ENCODE measurements around the gene SPTSSB.

The SPTSSB gene, protein sequence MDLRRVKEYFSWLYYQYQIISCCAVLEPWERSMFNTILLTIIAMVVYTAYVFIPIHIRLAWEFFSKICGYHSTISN

GRCh38 chr3:161371441-161372320 lies at the start of gene SPTSSB:
TSS of gene SPTSSB (minus strand) at chr3:161371517. CDS start at chr3:161346323, 25,194 bp downstream.
- peak; percentile 30 to 36 for DNase-seq

- no peak for DNase-seq
These were observed 49.4 kb upstream of the SPTSSB start for GRCh38 chr3:161420746-161421145.

DNA sequence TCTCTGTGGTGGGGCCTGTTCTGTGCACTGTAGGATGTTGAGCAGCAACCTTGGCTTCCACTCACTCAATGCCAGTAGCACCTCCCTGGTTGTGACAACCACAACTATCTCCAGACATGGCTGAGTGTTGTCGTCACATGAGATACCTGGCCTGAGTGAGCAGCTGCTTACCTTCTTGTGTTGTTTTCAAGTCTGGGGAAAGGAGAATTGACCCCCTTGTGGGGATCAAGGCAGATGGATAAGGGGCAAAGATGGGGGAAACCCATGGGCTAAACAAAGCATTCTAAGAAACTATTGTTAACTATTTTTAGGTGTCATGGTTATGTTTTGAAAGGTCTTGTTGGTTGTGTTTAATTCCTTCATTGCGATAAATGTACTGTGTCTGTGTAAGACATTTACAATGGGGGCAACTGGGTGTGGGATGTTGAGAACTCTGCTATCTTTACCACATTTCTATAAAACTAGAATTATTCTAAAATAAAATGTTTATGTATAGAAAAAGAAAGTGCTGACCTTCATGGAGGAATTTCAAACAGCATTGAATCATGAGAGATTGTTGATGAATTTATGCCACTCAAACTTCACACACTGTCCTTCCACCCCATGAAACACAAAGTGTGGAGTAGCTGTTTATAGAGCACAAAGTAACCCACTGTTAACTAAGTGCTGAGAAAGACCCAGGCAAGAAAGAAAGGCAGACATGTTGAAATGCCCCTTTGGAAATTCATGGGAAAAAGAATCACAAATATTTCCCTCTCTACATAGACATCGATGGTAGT lies 48.4 kb upstream of the SPTSSB start:
- no peak for DNase-seq

DNA sequence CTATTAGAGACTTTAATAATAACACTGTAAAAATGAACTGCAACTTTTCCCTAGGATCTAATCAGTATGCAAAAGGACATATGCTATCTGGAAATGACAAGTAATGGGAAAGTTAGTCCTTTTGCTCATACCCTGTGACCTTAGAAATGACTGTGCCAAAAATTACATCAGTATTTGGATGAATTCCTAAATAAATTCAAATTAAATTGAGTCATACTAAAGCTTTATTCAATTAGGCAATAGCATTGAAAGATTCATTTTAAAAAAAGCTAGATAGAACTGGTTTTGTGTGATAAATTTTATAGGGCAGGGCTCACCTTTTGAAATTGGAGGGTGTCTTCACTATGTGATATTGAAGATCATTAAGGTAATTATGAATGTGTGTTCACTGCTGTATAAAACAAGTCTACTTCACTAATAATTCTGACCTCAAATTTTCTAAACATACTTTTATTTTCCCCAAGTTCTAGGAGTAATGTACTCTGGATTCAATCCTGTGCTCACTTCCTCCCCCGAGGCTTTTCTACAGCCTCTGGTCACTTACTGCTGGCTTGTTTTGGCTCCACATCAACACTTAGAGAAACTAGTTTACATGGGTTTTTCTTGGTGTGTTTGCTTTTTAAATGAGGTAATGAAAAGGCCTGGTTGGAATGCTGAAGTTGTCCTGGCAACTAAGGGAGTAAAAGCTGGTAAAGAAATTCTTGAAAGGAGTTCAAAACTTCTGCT lies 44.4 kb upstream of the SPTSSB start:
- no peak for DNase-seq

- no peak for DNase-seq
These were observed 43.6 kb upstream of the SPTSSB start for GRCh38 chr3:161414907-161415306.

DNA sequence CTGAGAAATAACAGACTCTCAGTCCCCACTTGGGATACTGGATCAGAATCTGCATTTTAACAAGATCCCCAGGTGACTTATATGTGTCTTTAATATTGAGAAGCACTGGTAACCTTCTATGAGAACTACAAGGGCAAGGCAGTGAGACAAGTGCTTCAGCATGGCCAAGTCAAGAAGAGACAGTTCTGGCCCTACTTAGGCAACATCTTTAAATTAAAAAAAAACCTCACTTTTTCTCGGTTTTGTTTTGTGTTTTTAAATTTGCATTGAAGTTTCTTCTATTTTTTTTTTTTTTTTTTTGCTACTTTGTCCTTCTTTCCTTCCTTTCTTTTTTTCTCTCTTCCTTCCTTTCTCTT lies 42.5 kb upstream of the SPTSSB start:
- DNase-seq, result no peak

- DNase-seq, result no peak
These were observed 42.0 kb upstream of the SPTSSB start for GRCh38 chr3:161413127-161413854.

- DNase-seq, result no peak
These were observed 40.8 kb upstream of the SPTSSB start for GRCh38 chr3:161412123-161412522.

DNA sequence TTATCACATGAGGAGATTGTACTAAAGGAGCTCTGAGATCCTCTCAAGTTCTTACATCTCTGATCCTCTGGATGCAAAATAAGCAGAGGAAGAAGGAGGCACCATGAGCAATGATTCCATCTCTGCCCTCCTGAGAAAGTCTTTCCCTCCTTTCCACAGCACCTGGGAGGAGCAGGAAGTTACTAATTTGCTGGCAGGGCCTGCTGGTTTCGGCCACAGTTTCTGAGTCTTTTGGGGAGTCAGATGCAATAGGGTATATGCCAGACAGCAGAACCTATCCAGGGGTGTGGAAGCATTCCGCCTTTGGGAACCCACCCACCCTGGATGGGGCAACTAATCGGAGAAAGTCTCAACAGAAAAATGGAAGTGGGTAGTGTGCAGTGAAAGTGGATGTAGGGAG lies 38.5 kb upstream of the SPTSSB start:
- no peak for DNase-seq

DNA sequence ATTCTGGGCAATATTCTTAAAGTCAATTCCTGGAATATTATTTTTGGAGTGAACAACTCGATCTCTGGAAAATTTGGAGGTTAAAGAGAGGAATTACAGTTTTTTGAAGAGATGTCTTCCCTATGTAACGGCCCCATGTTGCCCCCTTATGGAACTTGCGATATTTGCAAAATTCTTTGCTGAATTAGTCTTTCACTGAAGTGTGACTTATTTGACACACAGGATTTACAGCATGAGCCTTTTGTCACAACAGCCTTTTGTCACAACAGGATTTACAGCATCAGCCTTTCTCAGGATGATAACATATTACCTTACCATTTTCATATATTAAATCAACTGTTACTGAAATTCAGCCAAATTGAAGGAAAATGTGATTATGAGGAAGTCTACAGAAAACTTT lies 37.8 kb upstream of the SPTSSB start:
- DNase-seq, result peak; percentile 22 to 59

DNA sequence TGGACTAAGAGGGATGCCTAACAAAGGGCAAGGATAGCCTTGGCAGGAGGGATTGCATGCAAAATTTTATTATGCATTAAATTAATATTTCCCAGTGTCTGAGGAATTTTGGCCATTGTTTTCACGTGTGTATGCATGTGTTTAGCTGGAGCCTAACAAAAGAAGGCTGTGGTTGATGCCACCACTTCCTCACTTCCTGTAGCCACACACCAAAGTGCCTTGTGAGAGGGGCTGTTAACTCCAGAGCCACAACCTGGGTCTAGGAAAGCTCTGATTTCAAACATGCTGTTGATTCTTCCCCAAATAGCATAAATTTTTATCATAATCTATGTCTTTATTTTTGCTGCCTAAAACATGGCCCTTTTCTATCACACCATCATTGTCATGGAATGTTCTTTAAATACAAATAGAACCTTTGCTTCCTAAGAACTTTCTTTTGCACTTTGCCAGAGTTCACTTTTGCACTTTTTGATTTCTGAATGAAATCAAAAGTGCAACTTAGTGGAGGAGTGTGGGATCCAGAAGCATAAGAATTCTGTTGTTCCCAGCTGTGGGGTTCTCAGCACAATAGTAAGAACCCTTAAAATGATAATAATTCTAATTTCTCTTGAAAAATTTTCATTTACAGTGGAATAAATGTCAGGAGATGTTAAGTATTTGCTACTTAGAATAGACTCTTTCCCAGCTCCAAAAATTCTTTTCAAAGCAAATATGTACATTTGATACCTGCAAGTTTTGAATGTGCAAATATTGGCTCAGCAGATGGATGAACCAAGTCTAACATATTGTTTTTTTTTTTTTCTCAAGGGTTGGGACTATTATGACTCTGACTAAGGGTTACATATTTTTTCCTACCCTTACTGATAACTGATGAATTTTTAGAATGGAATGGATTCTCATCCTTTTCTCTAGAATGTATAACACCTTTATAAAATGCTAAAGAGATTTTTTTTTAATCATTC lies 35.6 kb upstream of the SPTSSB start:
- DNase-seq, result peak in 1 of 2 donors; percentile 31

DNA sequence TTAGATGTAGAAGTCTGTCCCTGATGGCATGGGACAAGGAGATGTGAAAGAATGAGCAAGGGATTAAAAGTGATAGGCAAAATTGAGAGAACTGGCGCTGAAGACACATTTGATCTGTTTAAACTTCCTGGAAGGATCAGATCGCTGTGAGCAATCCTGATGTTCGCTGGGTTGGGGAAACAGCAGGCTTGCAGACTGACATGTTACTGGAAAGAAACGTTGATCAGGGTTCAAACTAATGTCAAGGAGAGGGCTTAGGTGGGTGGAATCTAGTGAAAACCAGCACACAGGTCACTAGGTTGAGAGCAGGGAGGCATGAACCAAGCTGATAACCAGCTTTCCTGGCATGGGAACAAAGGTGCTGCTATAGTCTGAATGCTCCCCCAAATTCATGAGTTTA lies 34.5 kb upstream of the SPTSSB start:
- no peak for DNase-seq

DNA sequence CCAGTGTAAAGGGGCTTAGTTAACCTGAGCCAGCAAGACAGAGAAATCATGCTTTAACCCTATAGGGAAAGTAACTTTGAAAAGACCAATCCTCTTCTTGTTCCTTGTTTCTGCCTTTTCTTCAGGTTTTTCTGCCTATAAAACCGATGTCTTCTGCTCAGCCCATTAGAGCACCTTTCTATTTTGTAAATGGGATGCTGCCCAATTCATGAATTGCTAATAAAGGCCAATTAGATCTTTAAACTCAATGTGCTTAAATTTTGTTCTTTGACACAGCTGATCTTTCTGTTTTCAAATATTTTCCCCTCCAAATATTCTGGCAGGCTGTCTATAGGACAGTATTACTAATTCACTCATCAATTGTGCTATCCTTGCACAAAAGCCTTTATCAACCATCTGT lies 33.8 kb upstream of the SPTSSB start:
- no peak for DNase-seq

GRCh38 chr3:161403251-161403650 lies 31.9 kb upstream of the SPTSSB start:
- no peak for DNase-seq

DNA sequence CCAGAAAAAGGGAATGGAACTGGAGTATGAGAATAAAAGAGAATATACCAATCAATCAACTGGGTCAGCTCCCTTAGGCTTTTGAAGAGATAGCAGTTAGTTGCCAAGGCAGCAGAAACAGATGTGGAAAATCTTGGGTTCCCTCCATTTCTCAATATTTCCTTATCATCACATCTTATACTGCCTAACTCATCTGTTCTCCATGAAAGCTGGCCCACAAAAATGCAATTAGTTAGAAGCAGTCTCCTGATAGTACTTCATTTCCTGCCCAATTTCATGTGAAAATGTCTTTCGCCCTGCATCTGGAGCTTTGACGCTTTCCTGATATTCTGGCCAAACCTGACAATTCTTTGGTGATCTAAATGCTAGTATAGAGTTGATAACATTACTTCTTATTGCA lies 30.1 kb upstream of the SPTSSB start:
- no peak for DNase-seq

GRCh38 chr3:161400650-161401049 lies 29.3 kb upstream of the SPTSSB start:
- no peak for DNase-seq

DNA sequence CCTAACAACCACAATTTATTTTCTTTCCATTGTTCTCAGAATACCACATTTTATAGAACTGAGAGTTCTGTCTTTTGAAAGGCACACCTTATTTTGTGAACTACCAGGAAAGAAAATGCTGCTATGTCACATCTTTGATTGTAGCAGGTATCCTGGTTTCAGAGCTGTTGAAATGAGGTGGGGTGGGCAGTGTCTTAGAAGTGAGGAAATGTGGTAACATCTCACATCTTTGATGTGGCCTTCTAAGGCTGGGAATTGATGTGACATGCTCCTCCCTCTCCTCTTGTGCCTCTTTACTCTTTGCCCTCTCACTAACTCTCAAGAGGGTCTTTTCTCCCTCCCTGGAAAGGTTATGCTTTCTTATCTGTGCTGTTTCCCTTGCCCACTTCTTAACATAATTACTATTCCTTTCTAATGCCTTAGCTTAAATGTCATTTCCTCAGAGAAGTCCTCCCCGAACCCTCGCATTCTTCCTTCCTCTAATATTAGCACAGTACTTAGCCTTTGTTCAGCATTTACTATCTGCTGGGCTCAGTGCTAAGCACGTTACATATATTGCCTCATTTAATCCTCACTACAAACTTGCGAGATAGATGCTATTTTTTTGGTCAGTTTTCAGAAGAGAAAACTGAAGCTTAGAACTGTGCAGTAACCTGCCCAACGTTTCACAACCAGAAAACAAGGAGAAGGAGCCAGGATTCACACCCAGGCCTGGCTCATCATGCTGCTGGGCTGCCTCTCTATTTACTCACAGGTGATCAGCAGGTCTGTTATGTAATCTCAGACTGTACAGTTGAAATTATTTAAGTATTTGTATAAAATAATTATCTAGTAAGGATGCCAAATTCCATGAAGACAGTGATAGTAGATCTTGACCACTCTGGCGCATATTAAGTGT lies 24.0 kb upstream of the SPTSSB start:
- DNase-seq, result peak; percentile 32 to 55

DNA sequence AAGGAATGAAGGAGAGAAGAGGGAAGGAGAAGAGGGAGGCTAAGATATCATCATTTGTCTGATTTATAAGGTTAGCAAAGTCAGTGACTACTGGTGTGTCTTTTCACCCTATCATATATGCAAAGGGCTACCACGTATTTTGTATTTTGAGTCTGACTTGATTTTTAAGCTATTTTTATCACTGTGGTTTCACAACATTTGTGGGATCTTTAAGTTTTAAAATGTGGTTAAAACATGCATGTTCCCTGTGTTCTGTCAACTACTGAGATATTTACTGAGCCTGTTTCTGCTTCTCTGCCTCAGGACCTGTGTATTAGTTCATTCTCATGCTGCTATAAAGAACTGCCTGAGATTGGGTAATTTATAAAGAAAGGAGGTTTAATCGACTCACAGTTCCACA lies 22.5 kb upstream of the SPTSSB start:
- DNase-seq, result no peak

DNA sequence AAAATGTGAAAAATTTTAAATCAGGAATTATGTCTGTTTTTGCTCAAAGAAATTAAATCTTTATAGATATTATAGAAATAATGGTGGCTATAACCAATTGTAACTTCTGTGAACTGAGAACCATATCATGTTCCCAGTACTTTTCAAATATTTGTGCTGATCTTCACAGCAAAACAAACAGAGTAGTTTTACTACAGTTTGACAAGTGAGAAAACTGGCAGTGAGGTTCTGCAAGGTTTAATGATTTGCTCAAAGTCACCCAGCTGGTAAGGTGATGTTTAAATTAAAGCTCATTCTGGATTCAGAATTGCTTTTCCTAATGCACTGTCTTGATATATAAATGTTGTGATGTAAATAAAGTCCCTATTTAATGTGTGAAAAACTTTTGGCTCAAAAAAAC lies 22.0 kb upstream of the SPTSSB start:
- DNase-seq, result no peak

- no peak for DNase-seq
These were observed 21.5 kb upstream of the SPTSSB start for GRCh38 chr3:161392853-161393252.
